SK-N-MC (cell line): ENCODE results near the gene HYOU1.
"Not testable (repeated sequence)": the region's sequence is repeated elsewhere in the genome, so short reads cannot be mapped to it uniquely, and the experiment has no call there.

ENCODE experiments used
- DNase-seq: peaks from one replicate; pipeline ENCODE4 v3.0.0-alpha.2; 2011; ENCODE audit warnings: low read depth, low spot score
- H3K27ac ChIP-seq: fragments of 200-600 bp; sonication (generic); 2 replicates; pipeline ENCODE4 v1.5.1; 2016; ENCODE audit warnings: mixed run types
- H3K36me3 ChIP-seq: fragments of 200-600 bp; sonication (generic); 2 replicates; pipeline ENCODE4 v1.6.1; 2017; ENCODE audit warnings: antibody characterized with exemption, low read length, mixed read lengths; ENCODE audit not compliant: insufficient read depth
- H3K4me3 ChIP-seq: fragments of 200-600 bp; sonication (generic); 2 replicates; pipeline ENCODE4 v1.5.1; 2016
- H3K9ac ChIP-seq: fragments of 200-600 bp; sonication (generic); 2 replicates; pipeline ENCODE4 v1.8.0; 2017; ENCODE audit warnings: mixed run types, mixed read lengths; ENCODE audit not compliant: insufficient read length
- H3K9me3 ChIP-seq: fragments of 200-600 bp; sonication (generic); 2 replicates; pipeline ENCODE4 v1.6.1; 2017; ENCODE audit warnings: low read depth, mild to moderate bottlenecking, antibody characterized with exemption, low read length, moderate library complexity, mixed read lengths
- EZH2 ChIP-seq: fragments of 200-600 bp; sonication (generic); IDR thresholded peaks from one replicate; pipeline ENCODE4 v1.6.1; 2017; ENCODE audit warnings: antibody characterized with exemption
- FOXP2 ChIP-seq: optimal IDR thresholded peaks from 2 replicates; pipeline ENCODE3; 2011; ENCODE audit warnings: mild to moderate bottlenecking, moderate library complexity; ENCODE audit not compliant: insufficient read depth; ENCODE audit errors: extremely low read length, control extremely low read depth
- POLR2AphosphoS5 ChIP-seq: IDR thresholded peaks from 2 replicates; pipeline ENCODE4 v1.6.1; 2012; ENCODE audit warnings: mild to moderate bottlenecking, low read depth, low read length, borderline replicate concordance

The HYOU1 gene

DNA sequence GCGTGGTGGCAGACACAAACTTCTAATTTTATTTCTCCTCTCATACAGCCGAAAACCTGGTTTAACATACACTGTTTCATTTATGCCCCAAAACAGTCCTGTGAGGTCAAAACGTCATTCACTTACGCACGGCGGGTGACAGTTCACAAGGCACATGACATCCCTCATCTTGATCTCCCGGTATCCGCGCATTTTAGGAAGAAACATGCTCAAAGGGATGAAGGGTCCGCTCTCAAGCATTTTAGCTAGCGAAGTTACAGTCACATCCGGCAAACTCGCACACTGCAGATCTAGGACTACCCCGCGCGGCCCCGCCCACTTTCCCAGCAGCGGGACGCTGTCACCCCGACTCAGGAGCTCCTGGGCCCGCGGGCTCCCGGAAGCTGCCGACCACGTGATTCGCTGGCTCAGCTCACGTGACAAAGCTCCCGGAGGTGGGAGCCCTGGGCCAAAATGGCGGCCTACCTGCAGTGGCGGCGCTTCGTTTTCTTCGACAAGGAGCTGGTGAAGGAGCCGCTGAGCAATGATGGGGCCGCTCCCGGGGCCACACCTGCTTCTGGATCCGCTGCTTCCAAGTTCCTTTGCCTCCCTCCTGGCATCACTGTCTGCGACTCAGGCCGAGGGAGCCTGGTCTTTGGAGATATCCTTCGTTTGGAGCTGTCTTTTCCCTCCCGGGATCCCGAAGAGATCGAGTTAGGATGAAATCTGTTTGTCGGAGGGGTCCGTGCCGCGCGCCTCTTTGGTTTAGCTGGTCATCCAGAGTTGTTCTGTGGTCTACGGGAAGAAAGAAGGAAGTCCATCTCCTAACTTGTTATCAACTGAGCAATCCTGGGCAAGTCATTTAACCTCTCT lies 10.6 kb upstream of the HYOU1 start, which contains the start of gene VPS11:
VPS11 (plus strand) TSS at position 448 of the 852 bp plus-strand sequence; CDS start at position 454, 6 bp downstream.
- peak within 1 kb of the TSS; percentile 59; the same call in 1 of the 2 replicates for H3K27ac ChIP-seq

DNA sequence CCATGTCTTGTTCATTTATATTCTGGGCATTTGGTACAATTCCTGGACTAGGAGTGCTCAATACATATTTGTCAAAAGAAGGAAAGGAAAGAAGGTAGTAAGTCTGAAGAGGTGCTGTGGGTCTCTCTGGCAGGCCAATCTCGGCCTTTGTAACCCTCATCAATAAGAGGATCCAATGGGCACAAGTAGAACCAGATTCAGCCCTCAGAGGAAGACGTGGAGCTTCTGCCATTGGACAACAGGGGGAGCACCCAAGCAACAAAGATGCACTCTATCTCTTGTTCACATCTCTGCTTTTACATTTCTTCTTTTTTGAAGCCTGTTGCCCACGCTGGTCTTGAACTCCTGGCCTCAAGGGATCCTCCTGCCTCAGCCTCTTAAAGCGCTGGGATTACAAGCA lies 8.4 kb upstream of the HYOU1 start:
- TF ChIP-seq EZH2 (no peak), POLR2AphosphoS5 (no peak), FOXP2 (no peak)
- Histone ChIP-seq H3K27ac (no peak overlapping the region), H3K36me3 (peaks cover 9% of the 10 kb centered on the region; the same call in 1 of the 2 replicates), H3K4me3 (no peak overlapping the region), H3K9ac (no peak overlapping the region), H3K9me3 (no peaks in the 10 kb centered on the region)
- peak; percentile 20 for DNase-seq

More for the DNA sequence above, 10.6 kb upstream of the HYOU1 start, which contains the start of gene VPS11:
- Histone ChIP-seq H3K9ac (peak within 1 kb of the TSS; percentile 95), H3K9me3 (no peaks in the 10 kb centered on the region), H3K36me3 (peaks cover 17% of the 10 kb centered on the region; the same call in 1 of the 2 replicates), H3K4me3 (peak within 1 kb of the TSS; percentile 96)
- DNase-seq: peak; percentile 50
- peak; percentile 32 for TF ChIP-seq FOXP2
- TF ChIP-seq EZH2: no peak
- TF ChIP-seq POLR2AphosphoS5: peak; percentile 77

DNA sequence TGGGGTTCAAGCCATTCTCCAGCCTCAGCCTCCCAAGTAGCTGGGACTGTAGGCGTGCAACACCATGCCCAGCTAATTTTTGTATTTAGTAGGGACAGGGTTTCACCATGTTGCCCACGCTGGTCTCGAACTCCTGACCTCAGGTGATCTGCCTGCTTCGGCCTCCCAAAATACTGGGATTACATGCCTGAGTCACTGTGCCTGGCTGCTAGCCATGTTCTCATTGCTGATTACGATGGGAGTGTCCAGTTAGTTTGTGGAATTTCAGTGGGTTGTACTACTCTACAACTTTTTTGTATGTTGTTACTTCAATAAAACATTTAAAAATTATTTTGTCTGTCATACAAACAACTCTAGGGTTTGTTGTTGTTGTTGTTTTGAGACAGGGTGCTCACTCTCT lies 5.8 kb upstream of the HYOU1 start:
- DNase-seq: no peak
- no peak overlapping the region for H3K4me3 ChIP-seq
- no peak for TF ChIP-seq EZH2
- no peak for TF ChIP-seq POLR2AphosphoS5
- TF ChIP-seq FOXP2: no peak
- no peaks in the 10 kb centered on the region for H3K9me3 ChIP-seq
- no peak overlapping the region for H3K9ac ChIP-seq
- H3K36me3 ChIP-seq: no peaks in the 10 kb centered on the region
- no peak overlapping the region for H3K27ac ChIP-seq

DNA sequence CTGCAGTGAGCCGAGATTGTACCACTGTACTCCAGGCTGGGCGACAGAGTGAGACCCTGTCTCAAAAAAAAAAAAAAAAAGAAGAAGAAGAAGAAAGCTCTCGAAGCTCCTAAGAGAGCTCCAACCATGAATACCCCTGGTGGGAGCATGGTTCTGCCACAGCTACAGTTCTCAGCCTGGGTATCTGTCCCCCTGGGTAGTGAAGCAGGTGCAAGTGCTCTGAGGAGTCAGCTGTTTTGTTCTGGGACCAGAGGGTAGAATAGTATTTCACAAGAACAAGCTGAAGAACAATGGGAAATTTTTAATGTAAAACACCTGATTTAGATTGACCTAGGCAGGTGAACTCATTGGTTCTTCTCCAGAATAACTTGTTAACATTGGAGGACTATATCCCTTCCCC lies 4.3 kb upstream of the HYOU1 start:
- no peak overlapping the region for H3K27ac ChIP-seq
- no peaks in the 10 kb centered on the region for H3K9me3 ChIP-seq
- TF ChIP-seq FOXP2 (no peak), EZH2 (no peak), POLR2AphosphoS5 (no peak)
- no peak overlapping the region for H3K4me3 ChIP-seq
- no peaks in the 10 kb centered on the region for H3K36me3 ChIP-seq
- no peak overlapping the region for H3K9ac ChIP-seq
- DNase-seq: no peak

DNA sequence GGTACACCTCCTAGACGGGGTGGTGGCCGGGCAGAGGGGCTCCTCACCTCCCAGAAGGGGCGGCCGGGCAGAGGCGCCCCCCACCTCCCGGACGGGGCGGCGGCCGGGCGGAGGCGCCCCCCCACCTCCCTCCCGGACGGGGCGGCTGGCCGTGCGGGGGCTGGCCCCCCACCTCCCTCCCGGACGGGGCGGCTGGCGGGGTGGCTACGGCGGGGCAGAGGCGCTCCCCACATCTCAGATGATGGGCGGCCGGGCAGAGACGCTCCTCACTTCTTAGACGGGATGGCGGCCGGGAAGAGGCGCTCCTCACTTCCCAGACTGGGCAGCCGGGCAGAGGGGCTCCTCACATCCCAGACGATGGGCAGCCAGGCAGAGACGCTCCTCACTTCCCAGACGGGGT lies 2.1 kb upstream of the HYOU1 start:
- not testable (repeated sequence) for H3K9me3 ChIP-seq, H3K27ac ChIP-seq, H3K9ac ChIP-seq, H3K4me3 ChIP-seq, DNase-seq
- peaks cover 12% of the 10 kb centered on the region for H3K36me3 ChIP-seq

DNA sequence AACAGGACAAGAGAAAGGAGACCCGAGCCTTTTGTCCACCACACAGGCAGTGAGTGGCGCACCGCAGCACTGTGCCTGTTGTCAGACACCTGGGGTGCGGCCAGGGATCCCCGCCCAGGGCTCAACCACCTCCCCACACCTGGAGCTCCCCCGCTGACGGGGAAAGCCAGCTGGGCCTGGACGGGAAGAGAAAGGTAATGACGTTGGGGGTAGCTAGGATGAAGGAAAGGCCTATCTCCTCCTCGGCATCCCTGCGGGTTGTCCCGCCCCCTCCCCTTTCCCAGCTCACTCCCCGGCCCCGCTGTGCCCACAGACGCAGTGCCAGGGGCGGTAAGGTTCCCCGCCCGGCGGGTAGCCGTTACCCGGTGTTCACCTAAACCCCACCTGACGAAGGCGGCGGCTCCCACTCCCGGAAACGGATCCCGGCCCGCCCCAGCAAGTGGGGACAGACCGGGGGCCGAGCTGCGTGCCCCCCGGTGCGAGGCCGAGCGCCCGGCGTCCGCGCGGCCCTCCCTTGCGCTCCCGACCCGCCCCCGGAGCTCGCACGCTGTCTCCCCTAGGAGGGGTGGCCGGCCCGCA lies 495 bp downstream of the HYOU1 start:
- H3K27ac ChIP-seq: peak overlapping the region; percentile 64; the same call in 1 of the 2 replicates
- no peak for TF ChIP-seq FOXP2
- no peak for TF ChIP-seq POLR2AphosphoS5
- TF ChIP-seq EZH2: no peak
- no peak for DNase-seq
- H3K4me3 ChIP-seq: peak overlapping the region; percentile 95
- no peaks in the 10 kb centered on the region for H3K9me3 ChIP-seq
- H3K36me3 ChIP-seq: peaks cover 37% of the 10 kb centered on the region
- peak overlapping the region; percentile 91 for H3K9ac ChIP-seq

DNA sequence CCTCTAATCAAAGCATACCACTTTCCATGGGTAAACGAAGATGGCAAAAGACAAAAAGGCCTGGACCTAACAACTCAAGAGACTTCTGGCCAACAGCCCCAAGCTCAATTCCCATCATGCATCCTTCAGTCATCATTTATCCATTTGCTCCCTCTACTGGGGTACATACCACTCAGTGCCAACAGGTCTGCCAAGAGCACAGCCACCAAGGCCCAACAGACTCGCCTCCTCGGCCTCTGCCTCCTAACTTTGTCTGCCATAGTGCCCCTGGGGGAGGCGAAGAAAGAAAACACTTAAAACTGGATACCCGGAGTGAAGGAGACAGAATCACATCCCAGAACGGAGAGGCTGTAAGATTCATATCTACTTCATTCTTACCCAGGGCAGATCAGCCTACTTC lies 1.1 kb downstream of the HYOU1 start:
- peak overlapping the region; percentile 95 for H3K4me3 ChIP-seq
- no peaks in the 10 kb centered on the region for H3K9me3 ChIP-seq
- H3K36me3 ChIP-seq: peaks cover 43% of the 10 kb centered on the region
- no peak overlapping the region for H3K27ac ChIP-seq
- peak overlapping the region; percentile 91 for H3K9ac ChIP-seq
- no peak for DNase-seq
- TF ChIP-seq FOXP2: no peak
- no peak for TF ChIP-seq POLR2AphosphoS5
- TF ChIP-seq EZH2: no peak

DNA sequence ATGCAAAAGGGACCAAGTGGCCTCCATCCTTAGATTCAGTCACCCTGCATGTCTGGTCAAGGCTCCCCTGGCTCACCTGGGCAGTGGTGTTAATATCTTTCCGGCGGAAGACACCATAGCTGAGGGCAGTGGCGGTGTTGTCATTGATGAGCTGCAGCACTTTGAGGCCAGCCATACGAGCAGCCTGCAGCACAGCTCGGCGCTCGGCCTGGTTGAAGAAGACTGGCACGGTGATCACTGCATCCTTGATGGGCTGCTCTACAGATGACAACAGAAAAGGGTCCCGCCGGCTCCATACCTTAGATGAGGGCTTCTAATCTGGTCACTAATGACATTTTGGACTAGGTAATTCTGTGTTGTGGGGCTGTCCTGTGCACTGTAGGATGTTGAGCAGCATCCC lies 2.6 kb downstream of the HYOU1 start:
- Histone ChIP-seq H3K27ac (no peak overlapping the region), H3K4me3 (no peak overlapping the region), H3K36me3 (peaks cover 51% of the 10 kb centered on the region), H3K9ac (no peak overlapping the region), H3K9me3 (no peaks in the 10 kb centered on the region)
- TF ChIP-seq FOXP2: no peak
- no peak for TF ChIP-seq EZH2
- TF ChIP-seq POLR2AphosphoS5: no peak
- no peak for DNase-seq
